Body of pancreas (tissue), 4 donors: ENCODE results near the gene TMEM63C. TPM values are rescaled to one million over a fixed set of nuclear protein-coding genes. Genes with fewer than 3 reads are reported as not detected.

Source experiments
- ATAC-seq: fragments of 150-250 bp; one replicate; pipeline ENCODE4 v1.9.1; 2016
- DNase-seq, 4 donors: peaks; one replicate each; pipeline ENCODE4 v3.0.0-alpha.2; 2019
- H3K27ac ChIP-seq, 4 donors: fragments of 200-600 bp; sonication (generic); 1 replicate in 3 of 4; 2 replicates in 1 of 4; pipeline versions ENCODE4 v1.5.1 to v1.6.1; 2016 to 2019; ENCODE audit warnings: mild to moderate bottlenecking in 1 of 4, mixed read lengths in 1 of 4, moderate library complexity in 1 of 4
- H3K27me3 ChIP-seq, 2 donors: fragments of 200-600 bp; sonication (generic); one replicate each; pipeline ENCODE4 v1.6.0; 2016; ENCODE audit warnings: mild to moderate bottlenecking in 1 of 2
- H3K36me3 ChIP-seq, 2 donors: fragments of 200-600 bp; sonication (generic); replicated peaks in 1 of 2; 2 replicates each; pipeline ENCODE4 v1.5.1; 2016; ENCODE audit warnings: low read depth in 2 of 2; ENCODE audit not compliant: insufficient read depth in 1 of 2
- H3K4me1 ChIP-seq: fragments of 200-600 bp; sonication (generic); one replicate; pipeline ENCODE4 v1.6.0; 2016
- H3K4me3 ChIP-seq, 2 donors: fragments of 200-600 bp; sonication (generic); 1 replicate in 1 of 2; 2 replicates in 1 of 2; pipeline ENCODE4 v1.5.1; 2016 to 2019
- H3K9me3 ChIP-seq, 3 donors: fragments of 200-600 bp; sonication (generic); 1 replicate in 2 of 3; 2 replicates in 1 of 3; pipeline ENCODE4 v1.5.1; 2016
- CTCF ChIP-seq, 7 experiments: fragments of 450-650 bp in 4 of 7; fragments of 200-600 bp in 3 of 7; sonication (generic) in 3 of 7; IDR thresholded peaks; one replicate each; pipeline ENCODE4 v1.5.1; 2016 to 2019; ENCODE audit warnings: antibody characterized with exemption in 7 of 7
- POLR2A ChIP-seq, 3 donors: fragments of 450-650 bp; IDR thresholded peaks; one replicate each; pipeline ENCODE4 v1.6.1; 2016; ENCODE audit warnings: antibody characterized with exemption in 3 of 3, mild to moderate bottlenecking in 2 of 3
- WGBS, 2 donors: methylation state at CpG; one replicate each; pipeline ENCODE4 v1.1.5; 2017; 5-methylcytosine and 5-hydroxymethylcytosine counted together
- intact Hi-C: fragments of 100-400 bp; cut with DNase I; formaldehyde crosslinking; loops from one replicate; pipeline ENCODE4 v1.15.1; 2023
- total RNA-seq, 2 donors: library from RNA; depleted of rRNA; stranded (reverse); fragments of >200 nt; gene quantifications; one replicate each; pipeline ENCODE4 v1.1.0, GENCODE V29; 2016

Gene TMEM63C
- total RNA-seq, 2 donors from 2014 or later = 0.33 to 3.6 TPM

GRCh38 chr14:77240336-77240915 lies 58.8 kb downstream of the TMEM63C start:
- no peak for DNase-seq
- no peak overlapping the region for H3K27ac ChIP-seq
- H3K4me3 ChIP-seq = no peak overlapping the region
- no peak for ATAC-seq
- H3K27me3 ChIP-seq = no peaks in the 10 kb centered on the region
- H3K9me3 ChIP-seq = no peaks in the 10 kb centered on the region
- no peaks in the 10 kb centered on the region for H3K4me1 ChIP-seq
- H3K36me3 ChIP-seq = no peaks in the 10 kb centered on the region
- no peak for TF ChIP-seq POLR2A (IDR thresholded peaks at IDR 0.05)
- no peak for TF ChIP-seq CTCF (IDR thresholded peaks at IDR 0.05)
- 76 to 89% methylated on average over 10 to 15 of the region's 15 CpGs for WGBS, 2 donors
- intact Hi-C loops = no loop called here

- no peaks in the 10 kb centered on the region for H3K36me3 ChIP-seq
- H3K27me3 ChIP-seq = no peaks in the 10 kb centered on the region
- H3K9me3 ChIP-seq = no peaks in the 10 kb centered on the region
- DNase-seq (no peak), ATAC-seq (no peak)
- no peaks in the 10 kb centered on the region for H3K4me1 ChIP-seq
- H3K4me3 ChIP-seq = no peak overlapping the region
- H3K27ac ChIP-seq = no peak overlapping the region
- 59 to 61% methylated on average over 2 of the region's 2 CpGs for WGBS, 2 donors
- TF ChIP-seq CTCF (IDR thresholded peaks at IDR 0.05) = no peak
- TF ChIP-seq POLR2A (IDR thresholded peaks at IDR 0.05) = no peak
- intact Hi-C loops = no loop called here
Measured at GRCh38 chr14:77241955-77242354, 60.4 kb downstream of the TMEM63C start.

- no peak for TF ChIP-seq POLR2A (IDR thresholded peaks at IDR 0.05)
- TF ChIP-seq CTCF (IDR thresholded peaks at IDR 0.05) = no peak
- Histone ChIP-seq H3K4me3 (no peak overlapping the region), H3K9me3 (no peaks in the 10 kb centered on the region), H3K36me3 (no peaks in the 10 kb centered on the region), H3K4me1 (no peaks in the 10 kb centered on the region), H3K27ac (no peak overlapping the region), H3K27me3 (no peaks in the 10 kb centered on the region)
- WGBS, 2 donors = 72 to 89% methylated on average over 12 of the region's 12 CpGs
- no peak for DNase-seq
- intact Hi-C loops = no loop called here
- no peak for ATAC-seq
Measured at GRCh38 chr14:77242752-77243151, 61.2 kb downstream of the TMEM63C start.

GRCh38 chr14:77243853-77244252 lies 62.3 kb downstream of the TMEM63C start:
- H3K36me3 ChIP-seq = no peaks in the 10 kb centered on the region
- WGBS, 2 donors = 81 to 88% methylated on average over 4 of the region's 4 CpGs
- ATAC-seq = no peak
- TF ChIP-seq CTCF (IDR thresholded peaks at IDR 0.05) (no peak), POLR2A (IDR thresholded peaks at IDR 0.05) (no peak)
- intact Hi-C loops = no loop called here
- no peaks in the 10 kb centered on the region for H3K9me3 ChIP-seq
- no peak for DNase-seq
- H3K27me3 ChIP-seq = no peaks in the 10 kb centered on the region
- H3K4me1 ChIP-seq = no peaks in the 10 kb centered on the region
- H3K4me3 ChIP-seq = no peak overlapping the region
- no peak overlapping the region for H3K27ac ChIP-seq

- no peaks in the 10 kb centered on the region for H3K9me3 ChIP-seq
- no peaks in the 10 kb centered on the region for H3K27me3 ChIP-seq
- H3K27ac ChIP-seq = no peak overlapping the region
- DNase-seq = no peak
- no peaks in the 10 kb centered on the region for H3K4me1 ChIP-seq
- no peak for TF ChIP-seq CTCF (IDR thresholded peaks at IDR 0.05)
- no peak for TF ChIP-seq POLR2A (IDR thresholded peaks at IDR 0.05)
- H3K4me3 ChIP-seq = no peak overlapping the region
- intact Hi-C loops = no loop called here
- H3K36me3 ChIP-seq = no peaks in the 10 kb centered on the region
- 75 to 80% methylated on average over 4 of the region's 4 CpGs for WGBS, 2 donors
- ATAC-seq = no peak
Measured at GRCh38 chr14:77245820-77246219, 64.2 kb downstream of the TMEM63C start.
